C4-2B (cell line): ENCODE measurements around the gene CFI.

Experiments used
- H3K27ac ChIP-seq: fragments of 450-650 bp; 2 replicates; pipeline ENCODE4 v1.5.1; 2017
- ZFX ChIP-seq: fragments of 450-650 bp; IDR thresholded peaks from 2 replicates; pipeline ENCODE4 v1.6.1; 2017
- TF ChIP-seq, protein P1 (sequence below): fragments of 450-650 bp; conservative IDR thresholded peaks from 2 replicates; pipeline ENCODE4 v1.5.1; 2017; ENCODE audit warnings: mild to moderate bottlenecking

The CFI gene

DNA sequence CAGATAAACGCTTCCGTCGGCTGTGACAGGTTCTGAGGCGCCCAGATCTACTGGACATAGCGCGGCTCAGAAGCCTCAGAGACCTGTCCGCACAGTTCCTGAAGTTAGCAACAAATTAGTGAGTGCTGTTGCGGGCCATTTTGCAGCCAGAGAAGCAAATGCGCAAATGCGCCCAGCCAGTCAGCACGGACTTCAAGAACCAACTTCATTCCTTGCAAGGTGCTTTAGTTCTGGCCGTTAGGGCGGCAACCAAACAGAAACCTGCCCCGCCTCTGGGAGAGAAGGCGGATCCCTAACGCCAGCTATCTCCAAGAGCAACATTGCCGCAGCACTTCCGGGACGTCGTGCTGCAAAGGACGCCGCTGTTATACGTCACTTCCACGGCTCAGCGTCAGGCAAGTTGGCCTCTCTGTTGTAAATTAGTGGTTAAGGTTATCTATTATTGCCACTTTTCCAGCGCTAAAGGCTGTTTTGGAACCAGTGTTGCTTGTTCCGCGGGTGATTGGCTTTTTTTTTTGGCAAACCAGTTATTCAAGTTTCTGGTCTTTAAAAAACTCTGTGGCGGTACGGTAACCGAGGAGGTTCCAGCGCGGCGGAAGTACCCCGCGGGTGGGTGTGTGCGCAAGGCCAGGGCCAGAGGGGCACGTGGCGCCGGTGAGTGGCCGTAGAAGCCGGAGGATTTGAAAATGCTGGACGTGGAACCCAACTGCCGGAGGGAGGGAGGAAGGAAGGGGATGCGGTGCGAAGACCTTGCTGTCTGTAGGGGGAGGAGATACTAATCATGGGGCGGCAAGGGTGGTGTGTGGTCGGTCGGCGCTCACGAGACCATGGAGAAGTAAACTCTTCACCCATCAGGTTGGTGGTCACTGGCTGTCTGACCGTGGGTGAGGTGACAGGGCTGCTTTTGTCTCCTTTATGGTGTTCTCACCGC is 13.6 kb upstream of the CFI start, which contains the start of gene GAR1:
TSS of gene GAR1 (plus strand) at position 612 of the 931 bp plus-strand sequence. CDS start 403 bp downstream, outside the sequence.
- peak within 1 kb of the TSS; percentile 70 for H3K27ac ChIP-seq
- peak; percentile 27; the same call in 1 of the 2 replicates for TF ChIP-seq ZFX
- TF ChIP-seq, protein P1, sequence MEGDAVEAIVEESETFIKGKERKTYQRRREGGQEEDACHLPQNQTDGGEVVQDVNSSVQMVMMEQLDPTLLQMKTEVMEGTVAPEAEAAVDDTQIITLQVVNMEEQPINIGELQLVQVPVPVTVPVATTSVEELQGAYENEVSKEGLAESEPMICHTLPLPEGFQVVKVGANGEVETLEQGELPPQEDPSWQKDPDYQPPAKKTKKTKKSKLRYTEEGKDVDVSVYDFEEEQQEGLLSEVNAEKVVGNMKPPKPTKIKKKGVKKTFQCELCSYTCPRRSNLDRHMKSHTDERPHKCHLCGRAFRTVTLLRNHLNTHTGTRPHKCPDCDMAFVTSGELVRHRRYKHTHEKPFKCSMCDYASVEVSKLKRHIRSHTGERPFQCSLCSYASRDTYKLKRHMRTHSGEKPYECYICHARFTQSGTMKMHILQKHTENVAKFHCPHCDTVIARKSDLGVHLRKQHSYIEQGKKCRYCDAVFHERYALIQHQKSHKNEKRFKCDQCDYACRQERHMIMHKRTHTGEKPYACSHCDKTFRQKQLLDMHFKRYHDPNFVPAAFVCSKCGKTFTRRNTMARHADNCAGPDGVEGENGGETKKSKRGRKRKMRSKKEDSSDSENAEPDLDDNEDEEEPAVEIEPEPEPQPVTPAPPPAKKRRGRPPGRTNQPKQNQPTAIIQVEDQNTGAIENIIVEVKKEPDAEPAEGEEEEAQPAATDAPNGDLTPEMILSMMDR: no peak

DNA sequence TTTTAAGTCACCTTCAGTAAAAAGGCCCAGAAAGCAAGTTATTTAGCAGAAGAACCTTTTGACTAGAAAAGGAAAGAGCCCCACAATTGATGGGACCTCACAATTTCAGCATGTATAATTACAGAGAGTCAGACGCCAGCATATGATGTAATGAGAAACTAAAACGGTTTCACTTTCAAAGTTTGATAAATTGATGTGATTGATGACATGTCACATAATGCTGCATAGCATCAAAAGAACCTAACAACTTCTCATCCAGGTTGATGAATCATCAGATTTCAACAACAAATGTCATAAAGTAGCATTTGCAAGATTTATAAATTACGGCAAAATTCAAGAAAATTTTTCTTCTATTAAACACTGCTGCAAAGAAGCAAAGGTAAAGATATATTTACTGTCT is 9.9 kb upstream of the CFI start:
- TF ChIP-seq ZFX: no peak
- TF ChIP-seq, protein P1: no peak
- H3K27ac ChIP-seq: no peak overlapping the region

DNA sequence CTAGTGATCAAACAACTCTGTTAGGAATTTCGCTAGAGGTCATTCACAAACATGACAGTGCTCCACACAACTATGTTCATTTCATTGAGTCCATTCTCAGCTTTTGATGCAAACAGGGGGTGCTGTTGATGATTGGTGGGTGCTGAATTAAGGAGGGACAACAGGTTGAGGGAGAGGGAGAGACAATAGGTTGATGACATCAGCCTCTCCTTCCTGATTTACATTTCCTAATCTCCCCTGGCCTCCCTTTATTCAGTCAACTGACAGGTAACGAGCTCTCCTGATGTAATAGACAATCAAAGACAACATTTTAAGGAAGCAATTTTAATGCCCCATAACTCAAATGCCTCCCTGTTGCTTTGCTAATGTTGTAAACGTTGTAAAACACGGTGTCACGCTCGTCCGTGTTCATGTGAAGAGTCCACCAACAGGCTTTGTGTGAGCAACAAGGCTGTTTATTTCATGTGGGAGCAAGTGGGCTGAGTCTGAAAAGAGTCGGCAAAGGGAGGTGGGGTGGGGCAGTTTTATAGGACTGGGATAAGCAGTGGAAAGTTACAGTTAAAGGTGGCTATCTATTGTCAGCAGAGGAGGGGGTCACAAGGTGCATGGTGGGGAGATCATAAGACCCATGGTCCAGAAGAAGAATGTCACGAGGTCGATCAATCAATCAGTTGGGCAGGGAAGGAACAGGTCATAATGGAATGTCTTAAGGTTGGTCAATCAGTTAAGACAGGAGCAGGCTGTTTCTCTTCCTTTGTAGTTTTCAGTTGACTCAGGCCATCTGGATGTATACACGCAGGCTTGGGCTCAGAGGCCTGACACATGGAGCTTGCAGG is 9.0 kb upstream of the CFI start:
- TF ChIP-seq, protein P1: no peak
- TF ChIP-seq ZFX: no peak
- no peak overlapping the region for H3K27ac ChIP-seq

DNA sequence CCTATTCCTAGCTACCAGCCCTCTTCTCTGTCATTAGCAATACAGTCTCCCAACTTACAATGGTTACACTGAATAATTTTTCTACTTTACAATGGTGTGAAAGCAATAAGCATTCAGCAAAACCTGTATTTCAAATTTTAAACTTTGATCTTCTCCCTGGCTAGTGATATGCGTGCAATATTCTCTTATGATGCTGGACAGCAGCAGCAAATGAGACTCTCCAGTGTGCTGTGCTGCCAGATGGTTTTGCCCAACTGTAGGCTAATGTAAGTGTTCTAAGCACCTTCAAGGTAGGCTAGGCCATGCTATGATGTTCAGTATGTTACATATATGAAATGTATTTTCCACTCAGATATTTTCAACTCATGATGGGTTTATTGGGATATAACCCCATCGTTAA is 7.9 kb upstream of the CFI start:
- no peak for TF ChIP-seq ZFX
- TF ChIP-seq, protein P1: no peak
- H3K27ac ChIP-seq: no peak overlapping the region

DNA sequence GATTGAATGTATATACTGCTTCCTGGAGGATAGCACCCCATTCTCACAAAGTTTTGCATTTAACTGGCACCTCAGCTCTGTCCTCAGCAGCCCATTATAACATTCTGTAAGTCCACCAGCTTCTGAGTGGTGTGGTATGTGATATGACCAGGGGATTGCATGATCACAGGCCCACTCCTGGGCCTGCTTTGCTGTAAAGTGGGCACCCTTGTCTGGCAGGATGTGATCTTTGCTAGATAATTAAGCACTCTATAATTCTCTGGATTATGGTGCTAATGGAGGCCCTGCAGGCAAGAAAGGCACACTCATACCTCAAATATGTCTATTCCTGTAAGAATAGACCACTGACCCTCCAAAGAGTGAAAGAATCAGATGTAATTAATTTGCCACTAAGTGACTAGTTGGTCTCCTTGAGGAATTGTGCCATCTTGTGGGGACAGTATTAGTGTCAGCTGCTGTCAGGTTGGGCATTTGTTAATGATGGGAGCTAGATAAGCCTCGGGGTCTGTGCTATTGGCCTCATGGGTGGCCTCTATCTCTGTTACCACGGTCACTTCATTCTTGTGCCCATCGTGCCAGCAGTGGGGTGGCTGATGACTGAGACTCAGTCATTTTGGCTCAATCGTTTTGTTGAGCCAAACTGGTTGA is 2.2 kb upstream of the CFI start:
- TF ChIP-seq, protein P1: peak; percentile 57
- TF ChIP-seq ZFX: no peak

DNA sequence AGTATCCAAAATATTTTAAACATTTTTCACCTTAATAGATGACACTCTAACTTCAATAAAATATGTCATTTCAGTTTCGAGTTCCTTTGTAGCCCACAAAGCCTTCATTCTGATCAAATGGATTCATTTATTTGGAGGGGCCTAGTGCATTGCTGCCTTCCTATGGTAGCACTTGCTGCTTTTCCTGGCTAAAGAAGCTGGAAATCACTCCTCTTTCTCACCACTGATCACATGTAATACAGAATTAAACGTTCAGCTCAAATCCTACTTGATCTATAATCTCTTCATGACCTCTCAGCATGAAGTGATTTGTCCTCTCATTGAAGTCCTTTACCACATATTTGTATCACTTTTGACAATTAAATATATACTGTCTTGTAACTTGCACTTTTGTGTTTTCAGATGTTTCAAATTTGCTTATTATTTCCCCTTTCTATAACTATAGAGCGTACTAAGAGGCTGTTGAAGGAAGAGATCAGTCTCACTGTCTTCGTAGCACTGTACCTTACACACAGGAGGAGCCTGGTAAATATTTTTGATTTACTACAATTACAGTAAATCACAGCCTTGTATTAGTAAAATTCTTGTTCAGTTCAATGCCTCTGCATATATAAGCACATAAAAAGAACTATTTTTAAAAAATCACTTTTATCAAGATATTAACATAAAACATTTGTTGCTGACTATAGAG is 555 bp downstream of the CFI start:
- TF ChIP-seq, protein P1: no peak
- TF ChIP-seq ZFX: no peak
- H3K27ac ChIP-seq: no peak overlapping the region

More for the DNA sequence above, 2.2 kb upstream of the CFI start:
- no peak overlapping the region for H3K27ac ChIP-seq
